Loucy (cell line): ENCODE data around the gene SIM2.

Source experiments
- H2AFZ ChIP-seq: fragments of 200-600 bp; sonication (generic); 2 replicates; pipeline ENCODE4 v1.6.0; 2016; ENCODE audit warnings: antibody characterized with exemption, mild to moderate bottlenecking, low read length, moderate library complexity
- H3F3A ChIP-seq: fragments of 200-600 bp; 2 replicates; pipeline ENCODE4 v1.6.0; 2016; ENCODE audit warnings: antibody characterized with exemption, low read depth, mild to moderate bottlenecking
- H3K27me3 ChIP-seq: fragments of 200-600 bp; sonication (generic); 2 replicates; pipeline ENCODE4 v1.6.1; 2014; ENCODE audit warnings: low read length, mild to moderate bottlenecking; ENCODE audit not compliant: insufficient read depth, poor library complexity, severe bottlenecking
- H3K36me3 ChIP-seq: fragments of 200-600 bp; sonication (generic); 2 replicates; pipeline ENCODE4 v1.6.1; 2016; ENCODE audit warnings: low read length; ENCODE audit not compliant: insufficient read depth
- H3K4me1 ChIP-seq: fragments of 200-600 bp; sonication (generic); 2 replicates; pipeline ENCODE4 v1.5.1; 2014; ENCODE audit warnings: low read length, mild to moderate bottlenecking; ENCODE audit not compliant: insufficient read depth, poor library complexity, severe bottlenecking
- H3K4me2 ChIP-seq: fragments of 200-600 bp; sonication (generic); 2 replicates; pipeline ENCODE4 v1.6.0; 2014; ENCODE audit warnings: antibody characterized with exemption, low read length, low read depth, mild to moderate bottlenecking; ENCODE audit not compliant: poor library complexity, severe bottlenecking
- H3K4me3 ChIP-seq: fragments of 200-600 bp; sonication (generic); 2 replicates; pipeline ENCODE4 v1.5.1; 2014; ENCODE audit warnings: low read length, mild to moderate bottlenecking, mixed read lengths; ENCODE audit not compliant: poor library complexity, severe bottlenecking
- H3K79me2 ChIP-seq: fragments of 200-600 bp; sonication (generic); 2 replicates; pipeline ENCODE4 v1.6.1; 2014; ENCODE audit warnings: low read length; ENCODE audit not compliant: insufficient read depth
- H3K9ac ChIP-seq: fragments of 200-600 bp; sonication (generic); 2 replicates; pipeline ENCODE4 v1.6.0; 2014; ENCODE audit warnings: mild to moderate bottlenecking, low read depth, low read length, moderate library complexity; ENCODE audit not compliant: poor library complexity, severe bottlenecking
- H3K9me2 ChIP-seq: fragments of 200-600 bp; sonication (generic); replicated peaks from 2 replicates; pipeline ENCODE4 v1.6.1; 2016; ENCODE audit warnings: low read depth, low read length, mixed read lengths
- H3K9me3 ChIP-seq: fragments of 200-600 bp; sonication (generic); 2 replicates; pipeline ENCODE4 v1.6.1; 2014; ENCODE audit warnings: mild to moderate bottlenecking, antibody characterized with exemption, low read length, low read depth; ENCODE audit not compliant: insufficient read depth
- H4K20me1 ChIP-seq: fragments of 200-600 bp; sonication (generic); 2 replicates; pipeline ENCODE4 v1.6.0; 2014; ENCODE audit warnings: antibody characterized with exemption, low read length, mild to moderate bottlenecking; ENCODE audit not compliant: insufficient read depth, poor library complexity, severe bottlenecking
- EZH2phosphoT487 ChIP-seq: fragments of 200-600 bp; IDR thresholded peaks from 2 replicates; pipeline ENCODE4 v1.6.1; 2018; ENCODE audit warnings: antibody characterized with exemption, mild to moderate bottlenecking, moderate library complexity, borderline replicate concordance
- TF ChIP-seq, protein P1 (sequence below): fragments of 200-600 bp; sonication (generic); conservative IDR thresholded peaks from 2 replicates; pipeline ENCODE4 v1.5.1; 2014; ENCODE audit warnings: mild to moderate bottlenecking, antibody characterized with exemption, low read length

Gene SIM2

GRCh38 chr21:36692835-36693488 lies 6.0 kb upstream of the SIM2 start:
- Histone ChIP-seq H3K9me2 (no peaks in the 10 kb centered on the region), H2AFZ (no peak overlapping the region), H3K9ac (no peak overlapping the region), H3K4me1 (no peaks in the 10 kb centered on the region), H3K4me2 (no peak overlapping the region), H3F3A (no peaks in the 10 kb centered on the region), H4K20me1 (no peaks in the 10 kb centered on the region), H3K36me3 (no peaks in the 10 kb centered on the region), H3K79me2 (no peaks in the 10 kb centered on the region), H3K9me3 (no peaks in the 10 kb centered on the region), H3K4me3 (no peak overlapping the region), H3K27me3 (no peaks in the 10 kb centered on the region)
- TF ChIP-seq, protein P1, sequence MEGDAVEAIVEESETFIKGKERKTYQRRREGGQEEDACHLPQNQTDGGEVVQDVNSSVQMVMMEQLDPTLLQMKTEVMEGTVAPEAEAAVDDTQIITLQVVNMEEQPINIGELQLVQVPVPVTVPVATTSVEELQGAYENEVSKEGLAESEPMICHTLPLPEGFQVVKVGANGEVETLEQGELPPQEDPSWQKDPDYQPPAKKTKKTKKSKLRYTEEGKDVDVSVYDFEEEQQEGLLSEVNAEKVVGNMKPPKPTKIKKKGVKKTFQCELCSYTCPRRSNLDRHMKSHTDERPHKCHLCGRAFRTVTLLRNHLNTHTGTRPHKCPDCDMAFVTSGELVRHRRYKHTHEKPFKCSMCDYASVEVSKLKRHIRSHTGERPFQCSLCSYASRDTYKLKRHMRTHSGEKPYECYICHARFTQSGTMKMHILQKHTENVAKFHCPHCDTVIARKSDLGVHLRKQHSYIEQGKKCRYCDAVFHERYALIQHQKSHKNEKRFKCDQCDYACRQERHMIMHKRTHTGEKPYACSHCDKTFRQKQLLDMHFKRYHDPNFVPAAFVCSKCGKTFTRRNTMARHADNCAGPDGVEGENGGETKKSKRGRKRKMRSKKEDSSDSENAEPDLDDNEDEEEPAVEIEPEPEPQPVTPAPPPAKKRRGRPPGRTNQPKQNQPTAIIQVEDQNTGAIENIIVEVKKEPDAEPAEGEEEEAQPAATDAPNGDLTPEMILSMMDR = no peak
- TF ChIP-seq EZH2phosphoT487 = no peak

- H3K9ac ChIP-seq = no peak overlapping the region
- no peak for TF ChIP-seq EZH2phosphoT487
- TF ChIP-seq, protein P1 = no peak
- H3K9me3 ChIP-seq = no peaks in the 10 kb centered on the region
- no peak overlapping the region for H3K4me2 ChIP-seq
- H3K36me3 ChIP-seq = no peaks in the 10 kb centered on the region
- no peaks in the 10 kb centered on the region for H3K4me1 ChIP-seq
- no peak overlapping the region for H3K4me3 ChIP-seq
- H3F3A ChIP-seq = no peaks in the 10 kb centered on the region
- H4K20me1 ChIP-seq = no peaks in the 10 kb centered on the region
- H3K9me2 ChIP-seq = no peaks in the 10 kb centered on the region
- no peak overlapping the region for H2AFZ ChIP-seq
- no peaks in the 10 kb centered on the region for H3K79me2 ChIP-seq
- H3K27me3 ChIP-seq = no peaks in the 10 kb centered on the region
Observed at GRCh38 chr21:36693489-36694030, 5.4 kb upstream of the SIM2 start.

- Histone ChIP-seq H3K4me1 (no peaks in the 10 kb centered on the region), H3K4me2 (no peak overlapping the region), H3F3A (no peaks in the 10 kb centered on the region), H3K79me2 (no peaks in the 10 kb centered on the region), H3K27me3 (no peaks in the 10 kb centered on the region), H3K9me2 (no peaks in the 10 kb centered on the region), H2AFZ (no peak overlapping the region), H4K20me1 (no peaks in the 10 kb centered on the region), H3K9me3 (no peaks in the 10 kb centered on the region), H3K36me3 (no peaks in the 10 kb centered on the region), H3K9ac (no peak overlapping the region), H3K4me3 (no peak overlapping the region)
- TF ChIP-seq EZH2phosphoT487 = no peak
- TF ChIP-seq, protein P1 = no peak
Observed at GRCh38 chr21:36694031-36694515, 4.8 kb upstream of the SIM2 start.
